GM06990 (cell line): Measurements from ENCODE around the gene TANGO6.
A peak's percentile ranks its signal among the peaks of the same experiment; 100 is the strongest.

Experiments
- DNase-seq: peaks from one replicate; pipeline ENCODE4 v3.0.0-alpha.2; 2011; ENCODE audit not compliant: insufficient read length; ENCODE audit errors: extremely low read depth
- H3K27me3 ChIP-seq: replicated peaks from 2 replicates; pipeline ENCODE4 v1.6.0; 2011; ENCODE audit warnings: low read length; ENCODE audit not compliant: control insufficient read depth, insufficient read depth
- H3K36me3 ChIP-seq: 2 replicates; pipeline ENCODE4 v1.5.1; 2011; ENCODE audit warnings: low read length; ENCODE audit not compliant: control insufficient read depth, insufficient read depth
- H3K4me3 ChIP-seq: replicated peaks from 2 replicates; pipeline ENCODE4 v1.5.1; 2011; ENCODE audit warnings: low read depth, mild to moderate bottlenecking, control low read depth, low read length
- CTCF ChIP-seq: IDR thresholded peaks from 2 replicates; pipeline ENCODE4 v1.5.1; 2011; ENCODE audit warnings: low read length, control low read depth, mild to moderate bottlenecking, inconsistent platforms; ENCODE audit not compliant: insufficient read depth, poor library complexity, severe bottlenecking

TANGO6 gene

GRCh38 chr16:68999114-68999513 lies 155.8 kb downstream of the TANGO6 start:
- no peak for TF ChIP-seq CTCF

GRCh38 chr16:69003500-69003899 lies 160.2 kb downstream of the TANGO6 start:
- DNase-seq: no peak
- TF ChIP-seq CTCF: no peak
- no peaks in the 10 kb centered on the region for H3K36me3 ChIP-seq
- H3K4me3 ChIP-seq: no peak overlapping the region
- no peaks in the 10 kb centered on the region for H3K27me3 ChIP-seq

More at GRCh38 chr16:68999114-68999513, 155.8 kb downstream of the TANGO6 start:
- no peak for DNase-seq
- no peaks in the 10 kb centered on the region for H3K27me3 ChIP-seq
- H3K36me3 ChIP-seq: no peaks in the 10 kb centered on the region
- no peak overlapping the region for H3K4me3 ChIP-seq

- H3K4me3 ChIP-seq: no peak overlapping the region
- no peak for TF ChIP-seq CTCF
- peak; percentile 5 for DNase-seq
- no peaks in the 10 kb centered on the region for H3K27me3 ChIP-seq
- H3K36me3 ChIP-seq: no peaks in the 10 kb centered on the region
Measured at GRCh38 chr16:69005641-69006355, 162.5 kb downstream of the TANGO6 start.

GRCh38 chr16:69012906-69013305 lies 169.6 kb downstream of the TANGO6 start:
- DNase-seq: no peak
- Histone ChIP-seq H3K27me3 (no peaks in the 10 kb centered on the region), H3K4me3 (no peak overlapping the region), H3K36me3 (no peaks in the 10 kb centered on the region)
- no peak for TF ChIP-seq CTCF

GRCh38 chr16:69013991-69014390 lies 170.7 kb downstream of the TANGO6 start:
- Histone ChIP-seq H3K4me3 (no peak overlapping the region), H3K27me3 (no peaks in the 10 kb centered on the region), H3K36me3 (no peaks in the 10 kb centered on the region)
- no peak for TF ChIP-seq CTCF
- DNase-seq: no peak

GRCh38 chr16:69014811-69015210 lies 171.5 kb downstream of the TANGO6 start:
- H3K4me3 ChIP-seq: no peak overlapping the region
- H3K36me3 ChIP-seq: no peaks in the 10 kb centered on the region
- no peaks in the 10 kb centered on the region for H3K27me3 ChIP-seq
- TF ChIP-seq CTCF: no peak
- DNase-seq: no peak
